PC-3 (cell line): ENCODE measurements around the gene GRB14. TPM values are rescaled to one million over a fixed set of nuclear protein-coding genes. Genes with fewer than 3 reads are reported as not detected.

Experiments used
- ATAC-seq: fragments of 200-7000 bp; cut with Tn5 transposase; 2 replicates; pipeline ENCODE4 v1.9.1; 2020; ENCODE audit warnings: mild to moderate bottlenecking, moderate library complexity
- BruUV-seq: library from RNA; stranded (reverse); fragments of 400-500 nt; replicated peaks from 2 replicates; lab custom pipeline; 2021; lab: Mats Ljungman, UMichigan
- CTCF ChIA-PET: fragments of 300-600 bp; sonication (Branson Sonifier 250); formaldehyde crosslinking; loops from one replicate; lab custom pipeline; 2022; ENCODE audit warnings: antibody characterized with exemption; lab: Charles Lee
- POLR2A ChIA-PET: fragments of 300-600 bp; sonication (Branson Sonifier 250); formaldehyde crosslinking; loops from one replicate; lab custom pipeline; 2022; ENCODE audit warnings: antibody characterized with exemption; ENCODE audit not compliant: unreplicated experiment; lab: Charles Lee
- DNase-seq: peaks from one replicate; pipeline ENCODE4 v3.0.0-alpha.2; 2015
- H2AFZ ChIP-seq: fragments of 300-600 bp; sonication (generic); 2 replicates; pipeline ENCODE4 v1.6.0; 2016; ENCODE audit warnings: antibody characterized with exemption, low read length
- H3F3A ChIP-seq: fragments of 300-600 bp; sonication (generic); one replicate; pipeline ENCODE4 v1.6.0; 2017; ENCODE audit warnings: antibody characterized with exemption, low read length, control low read depth, mild to moderate bottlenecking; ENCODE audit not compliant: unreplicated experiment
- H3K27ac ChIP-seq: fragments of 300-600 bp; sonication (generic); 2 replicates; pipeline ENCODE4 v1.5.1; 2016; ENCODE audit warnings: mild to moderate bottlenecking, low read length
- H3K27me3 ChIP-seq: fragments of 300-600 bp; sonication (generic); 2 replicates; pipeline ENCODE4 v1.6.1; 2016; ENCODE audit warnings: low read length, mixed read lengths
- H3K36me3 ChIP-seq: fragments of 300-600 bp; sonication (generic); 2 replicates; pipeline ENCODE4 v1.6.1; 2016; ENCODE audit warnings: low read depth, mixed run types, low read length, mixed read lengths
- H3K4me1 ChIP-seq: fragments of 300-600 bp; sonication (generic); 2 replicates; pipeline ENCODE4 v1.5.1; 2016; ENCODE audit warnings: low read length; ENCODE audit not compliant: insufficient read depth
- H3K4me2 ChIP-seq: fragments of 300-600 bp; sonication (generic); 2 replicates; pipeline ENCODE4 v1.6.0; 2016; ENCODE audit warnings: low read length
- H3K4me3 ChIP-seq: fragments of 300-600 bp; sonication (generic); 2 replicates; pipeline ENCODE4 v1.5.1; 2016; ENCODE audit warnings: mild to moderate bottlenecking, low read length, mixed read lengths
- H3K79me2 ChIP-seq: fragments of 300-600 bp; sonication (generic); 2 replicates; pipeline ENCODE4 v1.6.1; 2017; ENCODE audit warnings: low read length, mixed read lengths
- H3K9ac ChIP-seq: fragments of 300-600 bp; sonication (generic); 2 replicates; pipeline ENCODE4 v1.6.0; 2016; ENCODE audit warnings: mild to moderate bottlenecking, low read length
- H3K9me2 ChIP-seq: fragments of 300-600 bp; sonication (generic); replicated peaks from 2 replicates; pipeline ENCODE4 v1.6.1; 2016; ENCODE audit warnings: mixed run types, low read length, mixed read lengths
- H3K9me3 ChIP-seq: fragments of 300-600 bp; sonication (generic); 2 replicates; pipeline ENCODE4 v1.6.1; 2016; ENCODE audit warnings: low read length, mixed read lengths
- H4K20me1 ChIP-seq: fragments of 300-600 bp; sonication (generic); 2 replicates; pipeline ENCODE4 v1.6.1; 2016; ENCODE audit warnings: low read length, mixed read lengths
- EZH2 ChIP-seq: fragments of 300-600 bp; sonication (generic); IDR thresholded peaks from one replicate; pipeline ENCODE4 v1.6.1; 2017; ENCODE audit warnings: antibody characterized with exemption, mild to moderate bottlenecking, low read length; ENCODE audit not compliant: unreplicated experiment
- EZH2phosphoT487 ChIP-seq: fragments of 300-600 bp; sonication (generic); IDR thresholded peaks from 2 replicates; pipeline ENCODE4 v1.6.1; 2018; ENCODE audit warnings: mild to moderate bottlenecking, antibody characterized with exemption, low read length, borderline replicate concordance
- intact Hi-C: fragments of 100-400 bp; cut with micrococcal nuclease; formaldehyde crosslinking; loops from 2 replicates; pipeline ENCODE4 v1.9.0; 2023
- total RNA-seq: library from RNA; depleted of rRNA; stranded (reverse); fragments of >200 nt; gene quantifications from 2 replicates; pipeline ENCODE4 v1.2.3, GENCODE V29; 2014
- TF ChIP-seq, protein P1 (sequence below): fragments of 300-600 bp; sonication (generic); conservative IDR thresholded peaks from 2 replicates; pipeline ENCODE4 v1.5.1; 2017; ENCODE audit warnings: antibody characterized with exemption, low read depth, mild to moderate bottlenecking, low read length

Gene GRB14
- total RNA-seq, 1 experiment from 2014 or later: 0.84 TPM

DNA sequence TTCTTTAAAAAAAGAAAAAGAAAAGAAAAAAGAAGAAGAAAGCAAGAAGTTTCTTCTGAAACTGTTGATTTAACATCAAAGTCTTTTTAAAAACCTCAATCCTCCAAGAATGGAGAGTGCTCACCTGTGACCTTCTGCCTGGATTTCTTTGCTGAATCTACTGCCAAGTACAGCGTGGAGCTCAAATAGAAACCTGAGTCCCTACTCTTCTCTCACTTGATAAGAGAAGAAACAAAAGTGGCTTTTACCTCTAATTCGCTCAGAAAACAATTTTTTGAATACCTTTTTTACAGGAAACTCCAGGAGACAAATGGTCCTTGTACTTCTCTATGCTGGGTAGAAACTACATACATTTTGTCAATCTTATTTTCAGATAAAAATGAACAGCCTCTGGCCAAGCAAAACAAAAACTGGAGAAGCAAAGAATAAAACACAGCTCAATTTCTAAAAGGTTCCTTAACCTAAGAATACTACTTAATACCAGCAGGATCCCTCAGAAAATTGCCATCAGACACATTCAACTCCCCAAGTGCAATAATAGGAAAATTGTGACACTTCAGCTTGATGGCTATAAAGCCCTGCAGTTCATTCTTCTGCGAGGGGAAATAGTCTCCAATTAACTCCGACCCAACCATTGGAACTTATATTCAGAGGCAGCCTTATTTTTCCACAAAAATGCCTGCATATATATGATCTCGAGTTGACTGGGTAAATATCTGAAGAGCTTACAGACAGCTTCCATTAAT is 85.8 kb downstream of the GRB14 start:
- H3K36me3 ChIP-seq: no peaks in the 10 kb centered on the region
- H3K9ac ChIP-seq: no peak overlapping the region
- ChIA-PET POLR2A (no interaction called here), CTCF (no interaction called here)
- H3K4me3 ChIP-seq: no peak overlapping the region
- ATAC-seq (no peak), DNase-seq (peak; percentile 37)
- H3K4me2 ChIP-seq: peak overlapping the region; percentile 36
- no peak overlapping the region for H3K27ac ChIP-seq
- H4K20me1 ChIP-seq: no peaks in the 10 kb centered on the region
- no peaks in the 10 kb centered on the region for H3K9me2 ChIP-seq
- no peaks in the 10 kb centered on the region for H3K27me3 ChIP-seq
- no peaks in the 10 kb centered on the region for H3K79me2 ChIP-seq
- intact Hi-C loops: no loop called here
- H3F3A ChIP-seq: no peaks in the 10 kb centered on the region
- H3K4me1 ChIP-seq: peaks cover 8% of the 10 kb centered on the region; the same call in 1 of the 2 replicates
- TF ChIP-seq EZH2phosphoT487 (no peak), EZH2 (no peak)
- TF ChIP-seq, protein P1, sequence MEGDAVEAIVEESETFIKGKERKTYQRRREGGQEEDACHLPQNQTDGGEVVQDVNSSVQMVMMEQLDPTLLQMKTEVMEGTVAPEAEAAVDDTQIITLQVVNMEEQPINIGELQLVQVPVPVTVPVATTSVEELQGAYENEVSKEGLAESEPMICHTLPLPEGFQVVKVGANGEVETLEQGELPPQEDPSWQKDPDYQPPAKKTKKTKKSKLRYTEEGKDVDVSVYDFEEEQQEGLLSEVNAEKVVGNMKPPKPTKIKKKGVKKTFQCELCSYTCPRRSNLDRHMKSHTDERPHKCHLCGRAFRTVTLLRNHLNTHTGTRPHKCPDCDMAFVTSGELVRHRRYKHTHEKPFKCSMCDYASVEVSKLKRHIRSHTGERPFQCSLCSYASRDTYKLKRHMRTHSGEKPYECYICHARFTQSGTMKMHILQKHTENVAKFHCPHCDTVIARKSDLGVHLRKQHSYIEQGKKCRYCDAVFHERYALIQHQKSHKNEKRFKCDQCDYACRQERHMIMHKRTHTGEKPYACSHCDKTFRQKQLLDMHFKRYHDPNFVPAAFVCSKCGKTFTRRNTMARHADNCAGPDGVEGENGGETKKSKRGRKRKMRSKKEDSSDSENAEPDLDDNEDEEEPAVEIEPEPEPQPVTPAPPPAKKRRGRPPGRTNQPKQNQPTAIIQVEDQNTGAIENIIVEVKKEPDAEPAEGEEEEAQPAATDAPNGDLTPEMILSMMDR: no peak
- BruUV-seq: no TSS peak
- no peaks in the 10 kb centered on the region for H3K9me3 ChIP-seq
- H2AFZ ChIP-seq: peak overlapping the region; percentile 5; the same call in 1 of the 2 replicates

DNA sequence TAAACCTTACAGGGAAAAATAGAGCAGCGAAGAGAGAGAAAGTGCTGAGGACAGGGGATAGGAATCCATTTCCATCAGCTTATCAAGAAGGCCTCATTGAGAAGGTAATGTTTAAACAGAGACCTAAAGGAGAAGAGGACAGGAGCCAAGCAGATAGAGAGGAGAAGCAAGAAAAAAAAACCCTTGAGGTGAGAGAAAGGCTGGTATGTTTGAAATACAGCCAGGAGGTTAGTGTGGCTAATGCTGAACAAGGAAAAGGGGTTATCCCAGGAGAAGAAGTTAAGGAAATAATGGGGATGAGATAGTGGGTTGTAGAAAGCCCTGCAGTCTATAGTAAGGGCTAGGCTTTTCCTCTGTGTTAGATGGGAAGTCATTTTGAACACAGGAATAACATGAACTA is 90.8 kb downstream of the GRB14 start:
- no peaks in the 10 kb centered on the region for H3K36me3 ChIP-seq
- H2AFZ ChIP-seq: no peak overlapping the region
- ChIA-PET CTCF (no interaction called here), POLR2A (no interaction called here)
- no peak overlapping the region for H3K4me3 ChIP-seq
- BruUV-seq: no TSS peak
- no peak overlapping the region for H3K4me2 ChIP-seq
- H3K27me3 ChIP-seq: no peaks in the 10 kb centered on the region
- H3K9ac ChIP-seq: no peak overlapping the region
- no peaks in the 10 kb centered on the region for H4K20me1 ChIP-seq
- no peaks in the 10 kb centered on the region for H3K9me3 ChIP-seq
- intact Hi-C loops: no loop called here
- no peak for DNase-seq
- no peaks in the 10 kb centered on the region for H3K79me2 ChIP-seq
- H3K4me1 ChIP-seq: peaks cover 3% of the 10 kb centered on the region; the same call in 1 of the 2 replicates
- TF ChIP-seq, protein P1: no peak
- TF ChIP-seq EZH2phosphoT487: no peak
- no peak for TF ChIP-seq EZH2
- no peak overlapping the region for H3K27ac ChIP-seq
- H3K9me2 ChIP-seq: no peaks in the 10 kb centered on the region
- H3F3A ChIP-seq: no peaks in the 10 kb centered on the region
- ATAC-seq: no peak

DNA sequence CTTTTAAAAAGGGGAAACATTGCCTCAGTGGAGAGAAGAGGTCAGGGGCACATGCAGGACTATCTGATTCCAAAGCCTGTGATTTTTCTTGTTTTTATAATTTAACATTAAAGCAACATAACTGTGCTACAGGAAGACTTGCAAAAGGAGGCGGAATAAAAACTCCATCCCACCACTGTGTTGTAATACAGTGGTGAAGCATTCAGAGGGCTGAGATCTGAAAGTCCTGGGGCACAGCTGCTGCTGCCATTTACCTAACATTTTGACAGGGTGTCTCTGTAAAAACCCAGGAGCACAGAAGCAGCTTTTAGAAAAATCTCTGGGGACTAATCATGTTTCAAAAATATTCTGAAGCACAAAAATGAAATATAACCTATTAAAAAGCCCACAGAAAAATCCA is 97.6 kb downstream of the GRB14 start:
- Histone ChIP-seq H3K36me3 (no peaks in the 10 kb centered on the region), H3K9me3 (no peaks in the 10 kb centered on the region), H3K9ac (no peak overlapping the region), H4K20me1 (no peaks in the 10 kb centered on the region), H3K9me2 (no peaks in the 10 kb centered on the region), H3K4me1 (peaks cover 15% of the 10 kb centered on the region), H3K79me2 (no peaks in the 10 kb centered on the region), H2AFZ (no peak overlapping the region), H3K27me3 (no peaks in the 10 kb centered on the region), H3K4me2 (no peak overlapping the region), H3F3A (no peaks in the 10 kb centered on the region), H3K27ac (peak overlapping the region; percentile 59; the same call in 1 of the 2 replicates), H3K4me3 (no peak overlapping the region)
- ChIA-PET CTCF (no interaction called here), POLR2A (no interaction called here)
- intact Hi-C loops: no loop called here
- no TSS peak for BruUV-seq
- TF ChIP-seq, protein P1: no peak
- TF ChIP-seq EZH2phosphoT487 (no peak), EZH2 (no peak)
- ATAC-seq: no peak
- no peak for DNase-seq
